ENCODE results near the gene ZC3H18.

Gene ZC3H18

GRCh38 chr16:88678224-88678979 is 108.2 kb downstream of the ZC3H18 start:
- no peak overlapping the region for H3K4me3 ChIP-seq (ENCODE audit: low read depth, low read length)
- no peak for TF ChIP-seq CTCF (IDR thresholded peaks at IDR 0.05; ENCODE audit: insufficient read depth, low read length, missing control alignments)
- ChIA-PET CTCF (interaction anchor here (1.0 kb wide), 1 partner anchor 11 kb away, joined by 3 read pairs; no protein-coding TSS in a partner anchor), POLR2A (no interaction called here)
- no peak for DNase-seq (ENCODE audit: low read depth, low spot score)

GRCh38 chr16:88680554-88681083 is 110.4 kb downstream of the ZC3H18 start:
- H3K4me3 ChIP-seq (ENCODE audit: low read depth, low read length): no peak overlapping the region
- TF ChIP-seq CTCF (IDR thresholded peaks at IDR 0.05; ENCODE audit: insufficient read depth, low read length, missing control alignments): no peak
- CTCF ChIA-PET: interaction anchor here (1.0 to 2.1 kb wide), 4 partner anchors 9 to 19 kb away, joined by 3 to 4 read pairs (median 4); no protein-coding TSS in a partner anchor
- POLR2A ChIA-PET: no interaction called here
- DNase-seq (ENCODE audit: low read depth, low spot score): no peak

GRCh38 chr16:88681084-88681680 is 111.0 kb downstream of the ZC3H18 start:
- no peak overlapping the region for H3K4me3 ChIP-seq (ENCODE audit: low read depth, low read length)
- ChIA-PET CTCF (interaction anchor here (1.0 to 2.1 kb wide), 4 partner anchors 9 to 18 kb away, joined by 3 to 4 read pairs (median 4); no protein-coding TSS in a partner anchor), POLR2A (no interaction called here)
- peak; percentile 3 for TF ChIP-seq CTCF (IDR thresholded peaks at IDR 0.05; ENCODE audit: insufficient read depth, low read length, missing control alignments)
- DNase-seq (ENCODE audit: low read depth, low spot score): no peak

Measured in AG04449 (cell line).